Sigmoid colon (tissue), 3 donors: Measurements from ENCODE around the gene TMC2.

Experiments used
- CTCF ChIP-seq, 4 experiments: fragments of 450-650 bp in 3 of 4; fragments of 200-600 bp in 1 of 4; IDR thresholded peaks; one replicate each; pipeline ENCODE4 v1.5.1; 2016 to 2019; ENCODE audit warnings: antibody characterized with exemption in 4 of 4, mild to moderate bottlenecking in 3 of 4, moderate library complexity in 2 of 4
- POLR2A ChIP-seq, 2 donors: fragments of 450-650 bp; IDR thresholded peaks; one replicate each; pipeline ENCODE4 v1.6.1; 2016; ENCODE audit warnings: antibody characterized with exemption in 2 of 2, mild to moderate bottlenecking in 2 of 2, moderate library complexity in 2 of 2

GRCh38 chr20:2578475-2579192, 42.3 kb downstream of the TMC2 start:
- TF ChIP-seq CTCF (IDR thresholded peaks at IDR 0.05) = no peak
- TF ChIP-seq POLR2A (IDR thresholded peaks at IDR 0.05) = no peak
